Measurements from ENCODE around the gene SSH2. TPM values are rescaled to one million over a fixed set of nuclear protein-coding genes. Genes with fewer than 3 reads are reported as not detected.

Gene SSH2
- total RNA-seq, 2 experiments from 2014 or later, result 39.4 to 73.9 TPM

DNA sequence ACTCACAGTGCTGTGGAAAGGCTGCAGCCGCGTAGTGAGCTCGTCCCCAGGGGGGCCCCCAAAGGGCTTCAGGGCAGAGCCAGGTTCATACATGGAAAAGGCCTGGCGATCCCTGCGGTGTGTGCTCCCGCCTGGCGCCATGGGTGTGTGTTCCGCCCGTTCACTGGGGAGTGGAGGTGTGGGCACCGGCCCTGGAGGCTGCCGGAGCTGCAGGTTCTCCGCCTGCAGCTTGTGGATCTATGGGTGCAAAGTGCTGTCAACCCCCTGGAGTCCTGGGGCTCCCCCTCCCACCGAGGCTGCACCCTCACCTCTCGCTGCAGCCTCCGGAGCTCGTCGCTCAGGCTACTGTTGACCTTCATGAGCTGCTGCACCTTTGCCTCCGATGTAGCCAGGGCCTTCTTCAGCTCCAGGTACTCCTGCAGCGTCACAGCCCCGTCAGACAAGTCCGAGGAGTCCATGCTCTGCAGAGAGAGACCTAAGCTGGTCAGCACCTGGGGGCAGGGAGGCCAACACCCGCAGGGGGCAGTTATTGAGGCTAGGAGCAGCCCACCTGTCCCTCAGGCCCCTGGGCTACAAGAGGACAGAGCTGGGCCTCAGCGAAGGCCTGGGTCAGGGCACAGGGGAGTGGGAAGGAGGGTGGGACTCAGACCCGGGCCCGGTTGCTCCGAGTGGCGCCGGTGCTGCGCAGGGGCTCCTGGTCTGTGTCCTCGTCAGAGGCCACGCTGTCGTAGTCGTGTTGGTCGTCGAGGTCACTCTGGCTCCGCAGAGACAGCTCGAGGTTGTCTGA lies 353.6 kb downstream of the SSH2 start:
- ChIA-PET CTCF (ENCODE audit: unreplicated experiment) (no interaction called here), POLR2A (interaction anchor here (0.6 to 1.9 kb wide), 2 partner anchors 9 to 1432 kb away, joined by 3 to 4 read pairs; no protein-coding TSS in a partner anchor)
- no peak for TF ChIP-seq CTCF (conservative IDR thresholded peaks at IDR 0.05; ENCODE audit: low read length)
- TF ChIP-seq EZH2phosphoT487 (IDR thresholded peaks at IDR 0.05; ENCODE audit: borderline replicate concordance, low read depth, low read length), result no peak
- peaks cover 17% of the 10 kb centered on the region for H3K4me1 ChIP-seq (ENCODE audit: insufficient read depth, low read length, poor library complexity, severe bottlenecking)
- H3K9me3 ChIP-seq (ENCODE audit: low read length), result no peaks in the 10 kb centered on the region
- no peak overlapping the region for H3K4me2 ChIP-seq (ENCODE audit: low read length)
- H3K27ac ChIP-seq (ENCODE audit: low read depth, low read length, poor library complexity, severe bottlenecking), result no peak overlapping the region
- no peak overlapping the region for H2AFZ ChIP-seq (ENCODE audit: low read length)
- H3K4me3 ChIP-seq (ENCODE audit: low read depth, low read length, poor library complexity, severe bottlenecking), result no peak overlapping the region
- H3K9me2 ChIP-seq (ENCODE audit: insufficient read depth, low read length), result no peaks in the 10 kb centered on the region
- H3K79me2 ChIP-seq (ENCODE audit: insufficient read depth, low read depth, low read length), result no peaks in the 10 kb centered on the region
- H3K36me3 ChIP-seq (ENCODE audit: insufficient read depth, low read length), result peaks cover 72% of the 10 kb centered on the region
- intact Hi-C loops (cut with micrococcal nuclease; ENCODE audit: unreplicated experiment), result no loop called here
- DNase-seq (ENCODE audit: low spot score), result no peak
- no peaks in the 10 kb centered on the region for H4K20me1 ChIP-seq (ENCODE audit: insufficient read depth, low read length)
- TSS peak; percentile 50 for BruUV-seq (replicated peaks)

Small RNA genes within 50 kb of the gene (small RNA-seq; reads per million reads assigned to genes)
- gene RF00156 (not detected), gene RF01210 (not detected), gene RNU6-920P (not detected)

Other genes starting within 250 kb of the SSH2 start
- gene EFCAB5, start 11.4 kb upstream of the SSH2 start, total RNA-seq (2014; rRNA removed; shearing (Covaris generic)), result 2.2 and 5.2 TPM in 2 replicates
- 1.5 and 1.9 TPM in 2 replicates for gene EFCAB5, start 11.4 kb upstream of the SSH2 start, total RNA-seq (2022)
- 18.6 and 26.1 TPM in 2 replicates for gene NSRP1, start 186.6 kb upstream of the SSH2 start, total RNA-seq (2014; rRNA removed; shearing (Covaris generic))
- gene NSRP1, start 186.6 kb upstream of the SSH2 start, total RNA-seq (2022), result 43.5 and 44.1 TPM in 2 replicates

All from OCI-LY7 (cell line).